Measurements from ENCODE around the gene BLVRB.
A peak's percentile ranks its signal among the peaks of the same experiment; 100 is the strongest.

The BLVRB gene

DNA sequence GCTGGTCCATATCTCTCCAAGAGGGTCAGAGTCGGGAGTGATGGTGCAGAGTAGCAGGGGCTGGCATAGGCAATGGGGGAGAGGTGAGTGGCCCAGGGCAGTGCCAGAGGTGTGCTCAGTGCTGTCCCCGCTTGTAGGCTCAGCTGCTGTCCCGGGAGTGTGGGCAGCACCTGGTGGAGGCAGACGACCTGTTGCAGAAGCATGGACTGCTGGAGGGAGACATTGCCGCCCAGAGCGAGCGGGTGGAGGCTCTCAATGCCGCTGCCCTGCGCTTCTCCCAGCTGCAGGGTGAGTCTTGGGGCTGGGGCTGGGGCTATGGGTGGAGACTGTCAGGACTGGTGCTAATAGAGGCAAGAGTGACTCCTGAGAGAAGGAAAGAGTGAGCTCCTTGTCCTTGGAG, 40.6 kb upstream of the BLVRB start:
- H3K9ac ChIP-seq (ENCODE audit: low read depth, low read length, poor library complexity, severe bottlenecking): no peak overlapping the region
- H3K4me3 ChIP-seq (ENCODE audit: low read length, poor library complexity, severe bottlenecking): no peak overlapping the region
- TF ChIP-seq, protein P1, sequence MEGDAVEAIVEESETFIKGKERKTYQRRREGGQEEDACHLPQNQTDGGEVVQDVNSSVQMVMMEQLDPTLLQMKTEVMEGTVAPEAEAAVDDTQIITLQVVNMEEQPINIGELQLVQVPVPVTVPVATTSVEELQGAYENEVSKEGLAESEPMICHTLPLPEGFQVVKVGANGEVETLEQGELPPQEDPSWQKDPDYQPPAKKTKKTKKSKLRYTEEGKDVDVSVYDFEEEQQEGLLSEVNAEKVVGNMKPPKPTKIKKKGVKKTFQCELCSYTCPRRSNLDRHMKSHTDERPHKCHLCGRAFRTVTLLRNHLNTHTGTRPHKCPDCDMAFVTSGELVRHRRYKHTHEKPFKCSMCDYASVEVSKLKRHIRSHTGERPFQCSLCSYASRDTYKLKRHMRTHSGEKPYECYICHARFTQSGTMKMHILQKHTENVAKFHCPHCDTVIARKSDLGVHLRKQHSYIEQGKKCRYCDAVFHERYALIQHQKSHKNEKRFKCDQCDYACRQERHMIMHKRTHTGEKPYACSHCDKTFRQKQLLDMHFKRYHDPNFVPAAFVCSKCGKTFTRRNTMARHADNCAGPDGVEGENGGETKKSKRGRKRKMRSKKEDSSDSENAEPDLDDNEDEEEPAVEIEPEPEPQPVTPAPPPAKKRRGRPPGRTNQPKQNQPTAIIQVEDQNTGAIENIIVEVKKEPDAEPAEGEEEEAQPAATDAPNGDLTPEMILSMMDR (conservative IDR thresholded peaks at IDR 0.05; ENCODE audit: low read length): no peak
- no peak for TF ChIP-seq EZH2phosphoT487 (IDR thresholded peaks at IDR 0.05; ENCODE audit: borderline replicate concordance)
- H3K4me1 ChIP-seq (ENCODE audit: insufficient read depth, low read length, poor library complexity, severe bottlenecking): no peaks in the 10 kb centered on the region
- no peaks in the 10 kb centered on the region for H3F3A ChIP-seq (ENCODE audit: low read depth)
- H3K9me3 ChIP-seq (ENCODE audit: insufficient read depth, low read depth, low read length): no peaks in the 10 kb centered on the region
- H4K20me1 ChIP-seq (ENCODE audit: insufficient read depth, low read length, poor library complexity, severe bottlenecking): no peaks in the 10 kb centered on the region
- no peaks in the 10 kb centered on the region for H3K9me2 ChIP-seq (replicated peaks; ENCODE audit: low read depth, low read length)
- no peaks in the 10 kb centered on the region for H3K36me3 ChIP-seq (ENCODE audit: insufficient read depth, low read length)
- no peak overlapping the region for H3K4me2 ChIP-seq (ENCODE audit: low read depth, low read length, poor library complexity, severe bottlenecking)
- H3K27me3 ChIP-seq (ENCODE audit: insufficient read depth, low read length, poor library complexity, severe bottlenecking): no peaks in the 10 kb centered on the region
- peak overlapping the region; percentile 9; the same call in 1 of the 2 replicates for H2AFZ ChIP-seq (ENCODE audit: low read length)
- no peaks in the 10 kb centered on the region for H3K79me2 ChIP-seq (ENCODE audit: insufficient read depth, low read length)

DNA sequence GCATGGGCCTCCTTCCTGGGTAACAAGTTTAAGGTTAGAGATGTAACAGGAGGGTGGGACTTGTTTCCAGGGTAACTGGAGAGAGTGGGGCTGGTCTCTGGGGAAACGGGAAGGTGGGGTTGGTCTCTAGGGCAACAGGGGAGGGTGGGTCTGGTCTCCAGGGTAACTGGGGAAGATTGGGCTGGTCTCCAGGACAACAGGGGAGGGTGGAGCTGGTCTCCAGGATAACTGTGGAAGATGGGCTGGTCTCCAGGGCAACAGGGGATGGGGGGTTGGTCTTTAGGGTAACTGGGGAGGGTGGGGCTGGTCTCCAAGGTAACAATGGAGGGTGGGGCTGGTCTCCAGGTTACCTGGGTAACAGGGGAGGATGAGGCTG, 37.8 kb upstream of the BLVRB start:
- no peak overlapping the region for H3K4me2 ChIP-seq (ENCODE audit: low read depth, low read length, poor library complexity, severe bottlenecking)
- no peaks in the 10 kb centered on the region for H3F3A ChIP-seq (ENCODE audit: low read depth)

DNA sequence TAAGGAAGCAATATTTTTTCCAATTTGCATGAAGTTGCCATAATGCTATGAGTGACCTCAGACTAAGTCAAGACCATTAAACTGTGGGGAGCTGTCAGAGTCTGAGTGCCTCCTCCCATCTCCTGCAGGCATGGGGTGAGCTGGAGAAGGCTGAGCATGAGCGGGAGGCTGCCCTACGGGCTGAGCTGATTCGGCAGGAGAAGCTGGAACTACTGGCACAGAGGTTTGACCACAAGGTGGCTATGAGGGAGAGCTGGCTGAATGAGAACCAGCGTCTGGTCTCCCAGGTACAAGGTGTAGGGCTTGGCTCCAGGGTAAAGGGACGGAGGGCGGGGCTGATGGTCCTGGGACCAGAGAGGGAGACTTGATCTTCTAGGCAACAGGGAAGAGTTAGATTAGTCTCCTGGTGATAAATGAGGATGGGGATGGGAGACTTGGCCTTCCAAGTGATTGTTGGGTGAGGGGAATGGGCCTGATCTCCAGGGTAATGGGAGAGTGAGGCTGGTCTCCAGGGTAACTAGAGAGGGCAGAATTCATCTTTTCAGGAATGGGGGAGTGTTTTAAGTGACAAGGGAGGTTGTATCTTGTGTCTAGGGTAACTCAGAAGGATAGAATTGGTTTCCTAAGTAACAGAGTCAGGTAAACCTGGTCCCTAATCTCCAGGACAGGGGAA, 37.2 kb upstream of the BLVRB start:
- H3K27me3 ChIP-seq (ENCODE audit: insufficient read depth, low read length, poor library complexity, severe bottlenecking): no peaks in the 10 kb centered on the region
- H3K79me2 ChIP-seq (ENCODE audit: insufficient read depth, low read length): no peaks in the 10 kb centered on the region
- no peaks in the 10 kb centered on the region for H3K9me3 ChIP-seq (ENCODE audit: insufficient read depth, low read depth, low read length)
- H3K9me2 ChIP-seq (replicated peaks; ENCODE audit: low read depth, low read length): no peaks in the 10 kb centered on the region
- H3K4me1 ChIP-seq (ENCODE audit: insufficient read depth, low read length, poor library complexity, severe bottlenecking): no peaks in the 10 kb centered on the region
- no peak for TF ChIP-seq EZH2phosphoT487 (IDR thresholded peaks at IDR 0.05; ENCODE audit: borderline replicate concordance)
- TF ChIP-seq, protein P1 (conservative IDR thresholded peaks at IDR 0.05; ENCODE audit: low read length): no peak
- no peaks in the 10 kb centered on the region for H3F3A ChIP-seq (ENCODE audit: low read depth)
- H4K20me1 ChIP-seq (ENCODE audit: insufficient read depth, low read length, poor library complexity, severe bottlenecking): no peaks in the 10 kb centered on the region
- no peak overlapping the region for H3K4me3 ChIP-seq (ENCODE audit: low read length, poor library complexity, severe bottlenecking)
- no peak overlapping the region for H2AFZ ChIP-seq (ENCODE audit: low read length)
- no peak overlapping the region for H3K4me2 ChIP-seq (ENCODE audit: low read depth, low read length, poor library complexity, severe bottlenecking)
- H3K9ac ChIP-seq (ENCODE audit: low read depth, low read length, poor library complexity, severe bottlenecking): no peak overlapping the region
- H3K36me3 ChIP-seq (ENCODE audit: insufficient read depth, low read length): no peaks in the 10 kb centered on the region

More for the DNA sequence above, 37.8 kb upstream of the BLVRB start:
- Histone ChIP-seq H3K4me3 (ENCODE audit: low read length, poor library complexity, severe bottlenecking) (no peak overlapping the region), H3K9me2 (replicated peaks; ENCODE audit: low read depth, low read length) (no peaks in the 10 kb centered on the region), H3K4me1 (ENCODE audit: insufficient read depth, low read length, poor library complexity, severe bottlenecking) (no peaks in the 10 kb centered on the region), H2AFZ (ENCODE audit: low read length) (no peak overlapping the region), H3K9ac (ENCODE audit: low read depth, low read length, poor library complexity, severe bottlenecking) (no peak overlapping the region), H3K9me3 (ENCODE audit: insufficient read depth, low read depth, low read length) (no peaks in the 10 kb centered on the region), H4K20me1 (ENCODE audit: insufficient read depth, low read length, poor library complexity, severe bottlenecking) (no peaks in the 10 kb centered on the region), H3K79me2 (ENCODE audit: insufficient read depth, low read length) (no peaks in the 10 kb centered on the region), H3K36me3 (ENCODE audit: insufficient read depth, low read length) (no peaks in the 10 kb centered on the region), H3K27me3 (ENCODE audit: insufficient read depth, low read length, poor library complexity, severe bottlenecking) (no peaks in the 10 kb centered on the region)
- TF ChIP-seq, protein P1 (conservative IDR thresholded peaks at IDR 0.05; ENCODE audit: low read length): no peak
- no peak for TF ChIP-seq EZH2phosphoT487 (IDR thresholded peaks at IDR 0.05; ENCODE audit: borderline replicate concordance)

Data from Loucy (cell line).